Smooth muscle cell (in vitro differentiated cells): ENCODE data around the gene OR5B12. TPM values are rescaled to one million over a fixed set of nuclear protein-coding genes. Genes with fewer than 3 reads are reported as not detected.
"Not testable (repeated sequence)": the region's sequence is repeated elsewhere in the genome, so short reads cannot be mapped to it uniquely, and the experiment has no call there.

Experiments
- DNase-seq: peaks from one replicate; lab custom pipeline; 2025; ENCODE audit not compliant: unreplicated experiment; lab: John Stamatoyannopoulos, UW
- H2AFZ ChIP-seq: fragments of 200-600 bp; sonication (generic); 2 replicates; pipeline ENCODE4 v1.6.0; 2016; ENCODE audit warnings: antibody characterized with exemption, low read depth, mild to moderate bottlenecking
- H3F3A ChIP-seq: fragments of 200-600 bp; sonication (generic); 2 replicates; pipeline ENCODE4 v1.6.0; 2017; ENCODE audit warnings: antibody characterized with exemption, low read depth
- H3K27ac ChIP-seq: fragments of 200-600 bp; sonication (generic); 2 replicates; pipeline ENCODE4 v1.5.1; 2016; ENCODE audit warnings: low read depth, mild to moderate bottlenecking
- H3K27me3 ChIP-seq: fragments of 200-600 bp; sonication (generic); 2 replicates; pipeline ENCODE4 v1.6.1; 2016; ENCODE audit warnings: low read depth, mild to moderate bottlenecking
- H3K36me3 ChIP-seq: fragments of 200-600 bp; sonication (generic); 2 replicates; pipeline ENCODE4 v1.5.1; 2016; ENCODE audit warnings: low read depth
- H3K4me1 ChIP-seq: fragments of 200-600 bp; sonication (generic); 2 replicates; pipeline ENCODE4 v1.5.1; 2016; ENCODE audit warnings: low read depth
- H3K4me2 ChIP-seq: fragments of 200-600 bp; sonication (generic); 2 replicates; pipeline ENCODE4 v1.6.0; 2016; ENCODE audit warnings: mild to moderate bottlenecking
- H3K4me3 ChIP-seq: fragments of 200-600 bp; sonication (generic); 2 replicates; pipeline ENCODE4 v1.5.1; 2016; ENCODE audit warnings: mild to moderate bottlenecking
- H3K79me2 ChIP-seq: fragments of 200-600 bp; sonication (generic); 2 replicates; pipeline ENCODE4 v1.6.0; 2016; ENCODE audit warnings: low read depth, mild to moderate bottlenecking
- H3K9ac ChIP-seq: fragments of 200-600 bp; sonication (generic); 2 replicates; pipeline ENCODE4 v1.6.0; 2016; ENCODE audit warnings: low read depth
- H3K9me3 ChIP-seq: fragments of 200-600 bp; sonication (generic); replicated peaks from 2 replicates; pipeline ENCODE4 v1.5.1; 2016; ENCODE audit warnings: low read depth
- H4K20me1 ChIP-seq: fragments of 200-600 bp; sonication (generic); 2 replicates; pipeline ENCODE4 v1.6.0; 2016; ENCODE audit warnings: low read depth
- CTCF ChIP-seq: fragments of 200-600 bp; sonication (generic); IDR thresholded peaks from 2 replicates; pipeline ENCODE4 v1.5.1; 2017; ENCODE audit warnings: borderline replicate concordance, mild to moderate bottlenecking, antibody characterized with exemption; ENCODE audit not compliant: insufficient read depth, poor library complexity, severe bottlenecking
- WGBS: methylation state at CpG from one replicate; pipeline ENCODE4 v1.1.7; 2016; ENCODE audit warnings: low lambda C conversion rate; 5-methylcytosine and 5-hydroxymethylcytosine counted together
- polyA plus RNA-seq: library from polyadenylated mRNA; unstranded; fragments of >200 nt; fragmentation: Nextera tagmentation; extraction: Ambion mirVana; gene quantifications from 2 replicates; pipeline ENCODE4 v1.2.1, GENCODE V29; 2016
- total RNA-seq: library from RNA; depleted of rRNA; stranded (reverse); fragments of >200 nt; gene quantifications from 2 replicates; pipeline ENCODE4 v1.2.3, GENCODE V29; 2014

Gene OR5B12
- total and polyA plus RNA-seq, 2 experiments from 2014 or later, result not detected

GRCh38 chr11:58433638-58434203 lies 8.3 kb downstream of the OR5B12 start:
- 68% methylated on average over 3 of the region's 3 CpGs for WGBS
- no peak overlapping the region for H3K4me2 ChIP-seq
- no peaks in the 10 kb centered on the region for H3K4me1 ChIP-seq
- DNase-seq, result no peak
- H2AFZ ChIP-seq, result no peak overlapping the region
- no peaks in the 10 kb centered on the region for H3K9me3 ChIP-seq
- H3K4me3 ChIP-seq, result no peak overlapping the region
- H3K79me2 ChIP-seq, result no peaks in the 10 kb centered on the region
- no peak overlapping the region for H3K27ac ChIP-seq
- TF ChIP-seq CTCF, result no peak
- no peaks in the 10 kb centered on the region for H3F3A ChIP-seq
- no peaks in the 10 kb centered on the region for H3K27me3 ChIP-seq
- H4K20me1 ChIP-seq, result no peaks in the 10 kb centered on the region
- no peak overlapping the region for H3K9ac ChIP-seq
- no peaks in the 10 kb centered on the region for H3K36me3 ChIP-seq

GRCh38 chr11:58429273-58429672 lies 12.8 kb downstream of the OR5B12 start:
- no peaks in the 10 kb centered on the region for H3K36me3 ChIP-seq
- H3F3A ChIP-seq, result no peaks in the 10 kb centered on the region
- 50% methylated on average over 1 of the region's 1 CpG for WGBS
- H3K9me3 ChIP-seq, result no peaks in the 10 kb centered on the region
- H3K79me2 ChIP-seq, result no peaks in the 10 kb centered on the region
- H4K20me1 ChIP-seq, result no peaks in the 10 kb centered on the region
- no peak overlapping the region for H3K4me2 ChIP-seq
- TF ChIP-seq CTCF, result no peak
- H3K27me3 ChIP-seq, result no peaks in the 10 kb centered on the region
- no peak overlapping the region for H2AFZ ChIP-seq
- H3K27ac ChIP-seq, result no peak overlapping the region
- no peak for DNase-seq
- no peaks in the 10 kb centered on the region for H3K4me1 ChIP-seq
- H3K4me3 ChIP-seq, result no peak overlapping the region
- H3K9ac ChIP-seq, result no peak overlapping the region

GRCh38 chr11:58428021-58428420 lies 14.0 kb downstream of the OR5B12 start, which contains the start of gene OR5B2:
Gene OR5B2, minus strand, starts transcription at chr11:58428121. Its CDS starts 4,860 bp downstream, at chr11:58423261.
- H3K27me3 ChIP-seq, result no peaks in the 10 kb centered on the region
- no peaks in the 10 kb centered on the region for H4K20me1 ChIP-seq
- no peak for TF ChIP-seq CTCF
- DNase-seq, result no peak
- no peak within 1 kb of the TSS for H2AFZ ChIP-seq
- H3K27ac ChIP-seq, result no peak within 1 kb of the TSS
- 70% methylated on average over 3 of the region's 3 CpGs for WGBS
- no peak within 1 kb of the TSS for H3K4me3 ChIP-seq
- no peak within 1 kb of the TSS for H3K9ac ChIP-seq
- H3K9me3 ChIP-seq, result no peaks in the 10 kb centered on the region
- H3K4me1 ChIP-seq, result no peaks in the 10 kb centered on the region
- no peaks in the 10 kb centered on the region for H3K36me3 ChIP-seq
- no peaks in the 10 kb centered on the region for H3K79me2 ChIP-seq
- no peaks in the 10 kb centered on the region for H3F3A ChIP-seq
- no peak within 1 kb of the TSS for H3K4me2 ChIP-seq

- Histone ChIP-seq H3K9ac (no peak within 1 kb of the TSS), H3K79me2 (no peaks in the 10 kb centered on the region), H4K20me1 (no peaks in the 10 kb centered on the region), H3F3A (no peaks in the 10 kb centered on the region), H2AFZ (no peak within 1 kb of the TSS), H3K4me2 (no peak within 1 kb of the TSS), H3K4me3 (no peak within 1 kb of the TSS), H3K36me3 (no peaks in the 10 kb centered on the region), H3K9me3 (peaks cover 3% of the 10 kb centered on the region), H3K4me1 (no peaks in the 10 kb centered on the region), H3K27ac (no peak within 1 kb of the TSS), H3K27me3 (no peaks in the 10 kb centered on the region)
- TF ChIP-seq CTCF, result no peak
- no peak for DNase-seq
- WGBS, result 86% methylated on average over 1 of the region's 1 CpG
These were observed 35.3 kb downstream of the OR5B12 start, which contains the start of gene OR5B3 for GRCh38 chr11:58406774-58407173. Gene OR5B3, minus strand, starts transcription at chr11:58406874. Its CDS starts 3,465 bp downstream, at chr11:58403409.

- H2AFZ ChIP-seq, H3K79me2 ChIP-seq, H3K27me3 ChIP-seq, DNase-seq, H3K9me3 ChIP-seq, H3K36me3 ChIP-seq, H4K20me1 ChIP-seq, H3K9ac ChIP-seq, H3K4me3 ChIP-seq, H3K4me2 ChIP-seq, H3K4me1 ChIP-seq, H3F3A ChIP-seq, H3K27ac ChIP-seq: not testable (repeated sequence)
- 80% methylated on average over 1 of the region's 2 CpGs for WGBS
These were observed 42.4 kb downstream of the OR5B12 start for GRCh38 chr11:58399622-58400021.
